OCI-LY7 (cell line): ENCODE measurements around the gene OR4D1. TPM values are rescaled to one million over a fixed set of nuclear protein-coding genes. Genes with fewer than 3 reads are reported as not detected.
"Not testable (repeated sequence)": the region's sequence is repeated elsewhere in the genome, so short reads cannot be mapped to it uniquely, and the experiment has no call there.

Experiments
- BruUV-seq: library from RNA; stranded (reverse); fragments of 400-500 nt; replicated peaks from 2 replicates; lab custom pipeline; 2021; lab: Mats Ljungman, UMichigan
- CTCF ChIA-PET: fragments of 300-600 bp; sonication (Branson Sonifier 250); formaldehyde crosslinking; loops from one replicate; lab custom pipeline; 2022; ENCODE audit warnings: antibody characterized with exemption; ENCODE audit not compliant: unreplicated experiment; lab: Charles Lee
- POLR2A ChIA-PET: fragments of 300-600 bp; sonication (Branson Sonifier 250); formaldehyde crosslinking; loops from one replicate; lab custom pipeline; 2022; ENCODE audit warnings: antibody characterized with exemption; lab: Charles Lee
- DNase-seq: peaks from one replicate; pipeline ENCODE4 v3.0.0-alpha.2; 2015; ENCODE audit warnings: low spot score
- H2AFZ ChIP-seq: fragments of 200-600 bp; sonication (generic), shearing (Covaris generic); 2 replicates; pipeline ENCODE4 v1.6.1; 2014; ENCODE audit warnings: mild to moderate bottlenecking, antibody characterized with exemption, low read length, moderate library complexity
- H3K27ac ChIP-seq: fragments of 200-600 bp; sonication (generic); 2 replicates; pipeline ENCODE4 v1.5.1; 2014; ENCODE audit warnings: mixed run types, low read depth, mild to moderate bottlenecking, moderate library complexity, low read length, inconsistent platforms; ENCODE audit not compliant: poor library complexity, severe bottlenecking
- H3K36me3 ChIP-seq: fragments of 200-600 bp; sonication (generic); 2 replicates; pipeline ENCODE4 v1.6.1; 2014; ENCODE audit warnings: mild to moderate bottlenecking, antibody characterized with exemption, low read length, moderate library complexity, mixed read lengths; ENCODE audit not compliant: insufficient read depth
- H3K4me1 ChIP-seq: fragments of 200-600 bp; sonication (generic); 2 replicates; pipeline ENCODE4 v1.5.1; 2014; ENCODE audit warnings: mild to moderate bottlenecking, low read length; ENCODE audit not compliant: insufficient read depth, poor library complexity, severe bottlenecking
- H3K4me2 ChIP-seq: fragments of 200-600 bp; sonication (generic); 2 replicates; pipeline ENCODE4 v1.6.1; 2014; ENCODE audit warnings: mild to moderate bottlenecking, low read length
- H3K4me3 ChIP-seq: fragments of 200-600 bp; sonication (generic); 2 replicates; pipeline ENCODE4 v1.5.1; 2014; ENCODE audit warnings: mild to moderate bottlenecking, low read depth, low read length; ENCODE audit not compliant: poor library complexity, severe bottlenecking
- H3K79me2 ChIP-seq: fragments of 200-600 bp; sonication (generic); 2 replicates; pipeline ENCODE4 v1.6.1; 2016; ENCODE audit warnings: low read depth, mild to moderate bottlenecking, low read length, moderate library complexity, mixed read lengths; ENCODE audit not compliant: insufficient read depth
- H3K9me2 ChIP-seq: fragments of 200-600 bp; sonication (generic); 2 replicates; pipeline ENCODE4 v1.6.1; 2016; ENCODE audit warnings: mild to moderate bottlenecking, low read length, mixed read lengths; ENCODE audit not compliant: insufficient read depth
- H3K9me3 ChIP-seq: fragments of 200-600 bp; sonication (generic); 2 replicates; pipeline ENCODE4 v1.6.1; 2014; ENCODE audit warnings: mild to moderate bottlenecking, mixed run types, low read length, mixed read lengths
- H4K20me1 ChIP-seq: fragments of 200-600 bp; sonication (generic); 2 replicates; pipeline ENCODE4 v1.6.1; 2014; ENCODE audit warnings: mild to moderate bottlenecking, antibody characterized with exemption, low read length, moderate library complexity, mixed read lengths; ENCODE audit not compliant: insufficient read depth
- EZH2phosphoT487 ChIP-seq: fragments of 200-600 bp; sonication (generic); IDR thresholded peaks from 2 replicates; pipeline ENCODE4 v1.6.1; 2018; ENCODE audit warnings: low read depth, borderline replicate concordance, mild to moderate bottlenecking, mixed run types, antibody characterized with exemption, low read length, moderate library complexity, mixed read lengths
- intact Hi-C: fragments of 100-400 bp; cut with micrococcal nuclease; formaldehyde crosslinking; loops from one replicate; pipeline ENCODE4 v1.10.0; 2022; ENCODE audit not compliant: unreplicated experiment
- total RNA-seq, 2 experiments: library from RNA; depleted of rRNA in 1 of 2; stranded (reverse); fragments of >200 nt in 1 of 2; shearing (Covaris generic) in 1 of 2; gene quantifications; 2 replicates each; pipeline ENCODE4 v1.2.3, GENCODE V29; 2014 to 2022
- TF ChIP-seq, protein P1 (sequence below): fragments of 200-600 bp; sonication (generic); conservative IDR thresholded peaks from 2 replicates; pipeline ENCODE4 v1.5.1; 2014; ENCODE audit warnings: mild to moderate bottlenecking, antibody characterized with exemption, low read length, moderate library complexity, mixed read lengths

The OR4D1 gene
- total RNA-seq, 2 experiments from 2014 or later = not detected

DNA sequence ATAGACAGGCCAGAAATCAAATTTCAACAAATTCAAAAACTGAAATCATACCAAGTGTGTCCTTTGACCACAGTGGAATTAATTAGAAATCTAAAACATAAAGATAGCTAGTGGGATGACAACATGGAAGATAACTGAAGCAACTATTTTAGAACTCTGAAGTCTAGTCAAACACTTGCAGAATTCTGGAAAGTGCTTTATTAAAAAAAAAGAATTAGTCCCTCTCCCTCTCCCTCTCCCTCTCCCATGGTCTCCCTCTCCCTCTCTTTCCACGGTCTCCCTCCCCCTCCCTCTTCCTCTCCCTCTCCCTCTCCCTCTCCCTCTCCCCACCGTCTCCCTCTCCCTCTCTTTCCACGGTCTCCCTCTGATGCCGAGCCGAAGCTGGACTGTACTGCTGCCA, 6.7 kb upstream of the OR4D1 start:
- Histone ChIP-seq H3K36me3 (no peaks in the 10 kb centered on the region; the same call in 1 of the 2 replicates), H3K27ac (no peak overlapping the region), H3K79me2 (no peaks in the 10 kb centered on the region), H3K4me1 (no peaks in the 10 kb centered on the region), H4K20me1 (no peaks in the 10 kb centered on the region), H3K9me3 (peaks cover 5% of the 10 kb centered on the region; the same call in 1 of the 2 replicates), H3K9me2 (no peaks in the 10 kb centered on the region), H2AFZ (no peak overlapping the region), H3K4me2 (no peak overlapping the region), H3K4me3 (no peak overlapping the region)
- CTCF ChIA-PET = no interaction called here
- POLR2A ChIA-PET = no interaction called here
- no peak for TF ChIP-seq EZH2phosphoT487
- TF ChIP-seq, protein P1, sequence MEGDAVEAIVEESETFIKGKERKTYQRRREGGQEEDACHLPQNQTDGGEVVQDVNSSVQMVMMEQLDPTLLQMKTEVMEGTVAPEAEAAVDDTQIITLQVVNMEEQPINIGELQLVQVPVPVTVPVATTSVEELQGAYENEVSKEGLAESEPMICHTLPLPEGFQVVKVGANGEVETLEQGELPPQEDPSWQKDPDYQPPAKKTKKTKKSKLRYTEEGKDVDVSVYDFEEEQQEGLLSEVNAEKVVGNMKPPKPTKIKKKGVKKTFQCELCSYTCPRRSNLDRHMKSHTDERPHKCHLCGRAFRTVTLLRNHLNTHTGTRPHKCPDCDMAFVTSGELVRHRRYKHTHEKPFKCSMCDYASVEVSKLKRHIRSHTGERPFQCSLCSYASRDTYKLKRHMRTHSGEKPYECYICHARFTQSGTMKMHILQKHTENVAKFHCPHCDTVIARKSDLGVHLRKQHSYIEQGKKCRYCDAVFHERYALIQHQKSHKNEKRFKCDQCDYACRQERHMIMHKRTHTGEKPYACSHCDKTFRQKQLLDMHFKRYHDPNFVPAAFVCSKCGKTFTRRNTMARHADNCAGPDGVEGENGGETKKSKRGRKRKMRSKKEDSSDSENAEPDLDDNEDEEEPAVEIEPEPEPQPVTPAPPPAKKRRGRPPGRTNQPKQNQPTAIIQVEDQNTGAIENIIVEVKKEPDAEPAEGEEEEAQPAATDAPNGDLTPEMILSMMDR = no peak
- DNase-seq = no peak
- BruUV-seq = no TSS peak
- intact Hi-C loops = no loop called here

DNA sequence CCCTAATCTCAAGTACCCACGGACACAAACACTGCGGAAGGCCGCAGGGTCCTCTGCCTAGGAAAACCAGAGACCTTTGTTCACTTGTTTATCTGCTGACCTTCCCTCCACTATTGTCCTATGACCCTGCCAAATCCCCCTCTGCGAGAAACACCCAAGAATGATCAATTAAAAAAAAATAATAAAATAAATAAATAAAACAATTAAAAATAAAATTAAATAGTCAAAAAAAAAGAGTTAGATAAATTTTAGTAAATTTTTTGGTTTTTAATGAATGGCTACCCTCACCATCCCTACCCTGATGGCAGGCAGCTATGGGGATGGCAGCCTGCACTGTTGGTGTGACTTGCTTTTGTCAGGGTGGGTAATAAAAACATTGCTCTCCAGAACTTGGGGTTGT, 4.8 kb upstream of the OR4D1 start:
- H3K27ac ChIP-seq, DNase-seq, H3K4me2 ChIP-seq, H3K9me2 ChIP-seq, POLR2A ChIA-PET, H3K36me3 ChIP-seq, H3K4me1 ChIP-seq, BruUV-seq, H3K9me3 ChIP-seq, H4K20me1 ChIP-seq, H2AFZ ChIP-seq, H3K79me2 ChIP-seq, intact Hi-C loops, H3K4me3 ChIP-seq, CTCF ChIA-PET: not testable (repeated sequence)

DNA sequence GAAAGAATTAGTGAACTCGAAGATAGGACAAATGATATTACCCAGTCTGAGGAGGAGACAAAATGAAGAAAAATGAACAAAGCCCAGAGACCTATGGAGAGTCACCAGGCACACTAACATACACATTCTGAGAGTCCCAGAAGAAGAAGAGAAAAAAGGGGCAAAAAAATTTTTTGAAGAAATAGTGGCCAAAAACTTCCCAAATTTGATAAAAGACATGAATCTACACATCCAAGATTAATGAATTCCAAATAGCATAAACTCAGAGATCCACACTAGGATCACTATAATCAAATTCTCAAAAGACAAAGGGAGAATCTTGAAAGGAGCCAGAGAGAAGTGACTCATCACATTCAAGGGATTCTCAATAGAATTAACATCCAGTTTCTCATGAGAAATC, 3.4 kb upstream of the OR4D1 start:
- ChIA-PET CTCF (no interaction called here), POLR2A (no interaction called here)
- H3K9me3 ChIP-seq = peaks cover 5% of the 10 kb centered on the region; the same call in 1 of the 2 replicates
- H2AFZ ChIP-seq = no peak overlapping the region
- DNase-seq = no peak
- no peaks in the 10 kb centered on the region for H4K20me1 ChIP-seq
- no peaks in the 10 kb centered on the region; the same call in 1 of the 2 replicates for H3K36me3 ChIP-seq
- no peaks in the 10 kb centered on the region for H3K79me2 ChIP-seq
- intact Hi-C loops = no loop called here
- no peak overlapping the region for H3K4me3 ChIP-seq
- H3K27ac ChIP-seq = no peak overlapping the region
- H3K4me2 ChIP-seq = no peak overlapping the region
- no peaks in the 10 kb centered on the region for H3K9me2 ChIP-seq
- no peaks in the 10 kb centered on the region for H3K4me1 ChIP-seq
- BruUV-seq = no TSS peak
- TF ChIP-seq, protein P1 = no peak
- TF ChIP-seq EZH2phosphoT487 = no peak
